Coronary artery (tissue), 2 donors: ENCODE data around the gene NME9.
"Not testable (repeated sequence)": the region's sequence is repeated elsewhere in the genome, so short reads cannot be mapped to it uniquely, and the experiment has no call there.

ENCODE experiments used
- DNase-seq: peaks from one replicate; pipeline ENCODE4 v3.0.0-alpha.2; 2017; ENCODE audit warnings: low spot score
- H3K27ac ChIP-seq, 2 donors: fragments of 200-600 bp; sonication (generic); one replicate each; pipeline ENCODE4 v1.5.1; 2016 to 2019
- H3K4me3 ChIP-seq: fragments of 200-600 bp; sonication (generic); 2 replicates; pipeline ENCODE4 v1.5.1; 2016; ENCODE audit warnings: mild to moderate bottlenecking, moderate library complexity
- CTCF ChIP-seq: fragments of 200-600 bp; sonication (generic); IDR thresholded peaks from one replicate; pipeline ENCODE4 v1.5.1; 2019; ENCODE audit warnings: antibody characterized with exemption

NME9 gene, protein sequence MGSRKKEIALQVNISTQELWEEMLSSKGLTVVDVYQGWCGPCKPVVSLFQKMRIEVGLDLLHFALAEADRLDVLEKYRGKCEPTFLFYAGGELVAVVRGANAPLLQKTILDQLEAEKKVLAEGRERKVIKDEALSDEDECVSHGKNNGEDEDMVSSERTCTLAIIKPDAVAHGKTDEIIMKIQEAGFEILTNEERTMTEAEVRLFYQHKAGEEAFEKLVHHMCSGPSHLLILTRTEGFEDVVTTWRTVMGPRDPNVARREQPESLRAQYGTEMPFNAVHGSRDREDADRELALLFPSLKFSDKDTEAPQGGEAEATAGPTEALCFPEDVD

DNA sequence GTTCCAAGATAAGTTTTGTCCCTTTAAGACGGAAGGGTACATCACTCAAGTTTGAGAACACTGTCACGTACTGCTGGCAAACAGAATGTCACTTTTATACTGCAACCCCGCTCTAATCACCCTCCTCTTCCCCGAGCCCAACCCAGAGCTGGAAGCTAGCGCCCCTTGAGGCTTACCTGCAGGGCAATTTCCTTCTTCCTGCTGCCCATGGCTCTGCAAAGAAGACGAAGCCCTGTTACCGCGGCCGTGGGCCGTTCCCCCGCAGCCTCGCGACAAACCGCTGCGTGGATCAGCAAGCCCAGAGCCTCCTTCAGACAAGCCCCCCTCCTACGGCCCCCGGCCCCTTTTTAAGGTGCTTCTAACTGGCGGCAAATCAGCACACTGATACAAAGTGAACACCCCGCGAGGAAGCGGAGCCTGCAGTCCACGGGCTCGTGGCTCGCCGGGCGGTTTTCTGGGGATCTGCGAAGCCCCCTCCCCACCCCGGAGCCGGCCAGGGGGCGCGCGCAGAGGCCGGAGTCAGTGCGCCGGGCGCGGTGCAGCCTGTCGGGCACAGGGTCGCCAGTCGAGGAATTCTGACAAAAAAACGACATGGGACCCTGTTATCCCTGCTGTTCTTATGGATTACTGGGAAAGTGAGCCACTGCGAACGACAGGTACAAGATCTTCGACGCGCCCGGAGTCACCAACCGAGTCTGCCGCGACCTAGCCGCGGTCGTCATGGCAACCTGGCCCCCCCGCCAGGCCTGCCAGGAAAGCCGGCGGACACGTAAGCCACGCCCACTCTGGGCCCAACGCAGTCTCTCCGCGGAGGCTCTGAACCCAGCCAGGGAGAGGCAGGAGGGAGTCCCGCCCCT, at the start of gene NME9:
TSS of gene NME9 (minus strand) at position 725 of the 857 bp plus-strand sequence. CDS start at position 209, 516 bp downstream.
- DNase-seq: peak; percentile 91
- peak; percentile 44 for TF ChIP-seq CTCF
- peak within 1 kb of the TSS in 1 of 2 donors; percentile 52 for H3K27ac ChIP-seq
- peak within 1 kb of the TSS; percentile 78 for H3K4me3 ChIP-seq

DNA sequence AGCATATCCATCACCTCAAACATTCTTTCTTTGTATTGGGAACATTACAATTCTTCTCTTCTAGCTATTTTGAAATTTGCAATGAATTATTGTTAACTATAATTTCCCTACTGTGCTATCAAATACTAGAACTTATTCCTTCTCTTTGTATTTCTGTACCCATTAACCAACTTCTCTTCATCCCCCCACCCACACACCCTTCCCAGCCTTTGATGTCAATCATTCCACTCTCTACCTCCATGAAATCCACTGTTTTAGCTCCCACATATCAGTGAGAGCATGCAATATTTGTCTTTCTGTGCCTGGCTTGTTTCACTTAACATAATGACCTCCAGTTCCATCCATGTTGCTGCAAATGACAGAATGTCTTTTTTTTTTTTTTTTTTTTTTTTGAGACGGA, 49.3 kb upstream of the NME9 start:
- no peak for TF ChIP-seq CTCF
- H3K27ac ChIP-seq: no peak overlapping the region

GRCh38 chr3:138378331-138378730, 48.7 kb upstream of the NME9 start:
- H3K4me3 ChIP-seq: no peak overlapping the region

More for the DNA sequence above, 49.3 kb upstream of the NME9 start:
- no peak overlapping the region for H3K4me3 ChIP-seq
- DNase-seq: no peak

DNA sequence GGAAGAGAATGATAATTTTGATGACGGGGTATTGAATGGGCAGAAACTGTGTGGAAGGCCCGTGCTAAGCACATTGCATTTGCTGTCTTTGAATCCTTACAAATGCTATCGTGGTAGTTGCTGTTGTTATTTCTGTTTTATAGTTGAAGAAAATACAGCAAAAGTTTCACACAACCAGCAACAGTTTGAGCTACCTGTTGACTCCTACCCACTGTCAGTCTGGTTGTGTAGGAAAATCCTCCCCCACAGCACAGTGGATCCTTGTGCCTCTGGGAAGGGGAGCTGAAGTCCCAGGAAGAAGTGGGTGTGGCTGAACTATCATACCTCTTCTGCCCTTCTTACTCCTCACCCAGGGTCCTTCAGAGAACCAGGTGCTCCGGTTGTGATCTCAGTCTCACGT, 48.2 kb upstream of the NME9 start:
- no peak for TF ChIP-seq CTCF
- Histone ChIP-seq H3K4me3 (no peak overlapping the region), H3K27ac (peak overlapping the region; percentile 4 to 59)
- no peak for DNase-seq

More at GRCh38 chr3:138378331-138378730, 48.7 kb upstream of the NME9 start:
- peak overlapping the region; percentile 4 to 59 for H3K27ac ChIP-seq
- no peak for DNase-seq
- TF ChIP-seq CTCF: no peak

DNA sequence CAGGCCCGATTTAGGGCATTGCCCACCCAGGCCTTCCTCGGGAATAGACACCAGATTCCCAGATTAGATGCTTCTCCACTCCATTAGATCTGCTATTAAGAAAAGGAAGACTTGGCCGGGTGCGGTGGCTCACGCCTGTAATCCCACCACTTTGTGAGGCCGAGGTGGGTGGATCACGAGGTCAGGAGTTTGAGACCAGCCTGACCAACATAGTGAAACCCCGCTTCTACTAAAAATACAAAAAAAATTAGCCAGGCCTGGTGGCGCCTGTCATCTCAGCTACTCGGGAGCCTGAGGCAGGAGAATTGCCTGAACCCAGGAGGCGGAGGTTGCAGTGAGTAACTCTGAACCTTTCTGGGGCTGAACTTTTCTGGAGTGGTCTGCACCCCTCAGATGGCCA, 47.6 kb upstream of the NME9 start:
- peak overlapping the region in 1 of 2 donors; percentile 59 for H3K27ac ChIP-seq
- H3K4me3 ChIP-seq, DNase-seq: not testable (repeated sequence)

GRCh38 chr3:138376663-138377062, 47.0 kb upstream of the NME9 start:
- TF ChIP-seq CTCF: no peak
- Histone ChIP-seq H3K4me3 (no peak overlapping the region), H3K27ac (peak overlapping the region in 1 of 2 donors; percentile 59)
- DNase-seq: no peak

- no peak for DNase-seq
- no peak for TF ChIP-seq CTCF
- Histone ChIP-seq H3K4me3 (no peak overlapping the region), H3K27ac (peak overlapping the region; percentile 54 to 61)
Measured at GRCh38 chr3:138375447-138375846, 45.8 kb upstream of the NME9 start.
